Measurements from ENCODE around the gene HNRNPUL1.
A peak's percentile ranks its signal among the peaks of the same experiment; 100 is the strongest.

The HNRNPUL1 gene

GRCh38 chr19:41355035-41355434 lies 90.9 kb downstream of the HNRNPUL1 start:
- Mint-ChIP-seq H3K4me1 (peaks cover 52% of the 10 kb centered on the region), H3K27ac (peak overlapping the region; percentile 30), H3K9me3 (no peaks in the 10 kb centered on the region), H3K36me3 (peaks cover 21% of the 10 kb centered on the region), H3K27me3 (no peaks in the 10 kb centered on the region), H3K4me3 (no peak overlapping the region)
- ATAC-seq = no peak

GRCh38 chr19:41355802-41356201 lies 91.6 kb downstream of the HNRNPUL1 start:
- peaks cover 18% of the 10 kb centered on the region for H3K36me3 Mint-ChIP-seq
- no peak overlapping the region for H3K4me3 Mint-ChIP-seq
- H3K9me3 Mint-ChIP-seq = no peaks in the 10 kb centered on the region
- ATAC-seq = no peak
- no peaks in the 10 kb centered on the region for H3K27me3 Mint-ChIP-seq
- H3K4me1 Mint-ChIP-seq = peaks cover 44% of the 10 kb centered on the region
- H3K27ac Mint-ChIP-seq = peak overlapping the region; percentile 30

- no peak for ATAC-seq
- Mint-ChIP-seq H3K27ac (peak overlapping the region; percentile 51), H3K9me3 (no peaks in the 10 kb centered on the region), H3K36me3 (peaks cover 10% of the 10 kb centered on the region), H3K4me1 (peaks cover 35% of the 10 kb centered on the region), H3K4me3 (no peak overlapping the region), H3K27me3 (no peaks in the 10 kb centered on the region)
These were observed 93.0 kb downstream of the HNRNPUL1 start for GRCh38 chr19:41356984-41357739.

Data from stimulated activated memory B cell treated with anti-CD40 and anti-IgM and Interleukin-4, amounts not matched to agents 10 μg/mL and 1 μg/mL and 100 μg/mL, for 72 hours (primary cell).